Measurements from ENCODE around the gene OTOP2. TPM values are rescaled to one million over a fixed set of nuclear protein-coding genes. Genes with fewer than 3 reads are reported as not detected.
A peak's percentile ranks its signal among the peaks of the same experiment; 100 is the strongest.

OTOP2 gene
- total and polyA plus RNA-seq, 9 of the 15 experiments (the other 6 are each of a cell fraction or from before 2014, with no cell fraction given): 0.04 to 0.36 (median 0.14) TPM; not detected in 1

DNA sequence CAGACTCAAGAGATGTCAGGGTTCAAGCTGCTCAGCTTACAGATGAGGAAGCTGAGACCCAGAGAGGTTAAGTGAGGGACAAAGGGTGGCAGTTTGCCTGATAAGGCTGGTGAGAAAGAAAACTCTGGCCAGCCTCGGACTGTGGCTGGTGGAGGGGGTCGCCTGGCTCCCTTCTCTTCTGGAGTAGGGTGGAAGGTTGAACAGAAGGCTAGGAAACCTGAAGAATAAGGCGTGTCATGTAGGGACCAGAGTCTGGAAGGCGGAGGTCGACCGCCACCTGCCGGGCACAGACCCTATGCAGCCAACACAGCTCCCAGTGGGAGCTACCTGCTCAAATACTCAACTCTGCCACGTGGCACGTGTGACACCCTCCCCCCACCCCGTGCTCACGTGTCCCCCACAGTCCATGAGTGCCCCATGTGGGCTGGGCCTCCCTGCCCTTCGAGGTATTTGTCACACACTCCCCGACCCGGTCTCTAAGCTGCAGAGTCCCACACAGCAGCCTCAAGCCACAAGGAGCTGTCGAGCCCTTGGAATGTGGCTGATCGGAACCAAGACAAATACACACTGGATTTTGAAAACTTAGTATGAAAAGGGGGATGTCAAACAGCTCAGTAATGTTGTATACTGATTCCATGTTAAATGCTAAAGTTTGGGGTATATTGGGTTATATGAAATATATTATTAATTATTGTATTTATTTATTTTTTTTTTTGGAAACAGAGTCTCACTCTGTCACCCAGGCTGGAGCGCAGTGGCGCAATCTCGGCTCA lies 36.7 kb downstream of the OTOP2 start (continued):
- TF ChIP-seq ZNF668 (CRISPR knock-in tag; IDR thresholded peaks at IDR 0.05) (no peak), SRSF9 (IDR thresholded peaks at IDR 0.05; ENCODE audit: borderline replicate concordance, low read depth, low read length) (no peak), ZNF316 (IDR thresholded peaks at IDR 0.05) (no peak), ZNF24 (IDR thresholded peaks at IDR 0.05) (no peak), EZH2 (IDR thresholded peaks at IDR 0.05; ENCODE audit: borderline replicate concordance, low read depth, low read length) (no peak), MYNN (IDR thresholded peaks at IDR 0.05) (no peak), MYNN (CRISPR knock-in tag; IDR thresholded peaks at IDR 0.05) (no peak), HCFC1 (IDR thresholded peaks at IDR 0.05; ENCODE audit: low read depth, low read length) (0 out of 2 replicates have a peak, but pooled peaks have one; percentile 19), EP400 (IDR thresholded peaks at IDR 0.05) (peak; percentile 97), BCL6 (CRISPR knock-in tag; IDR thresholded peaks at IDR 0.05) (no peak), ZC3H11A (IDR thresholded peaks at IDR 0.05; ENCODE audit: low read depth, low read length) (no peak), GABPA (tag; conservative IDR thresholded peaks at IDR 0.05; ENCODE audit: low read depth) (no peak), ZKSCAN8 (CRISPR knock-in tag; IDR thresholded peaks at IDR 0.05) (no peak), HNRNPH1 (optimal IDR thresholded peaks at IDR 0.05; ENCODE audit: low read depth, low read length) (no peak), ZBTB17 (CRISPR knock-in tag; IDR thresholded peaks at IDR 0.05) (no peak), STAT5A (IDR thresholded peaks at IDR 0.05; ENCODE audit: borderline replicate concordance, low read length) (peak; percentile 27; the same call in 1 of the 2 replicates), ZNF140 (CRISPR knock-in tag; IDR thresholded peaks at IDR 0.05) (no peak), GABPB2 (CRISPR knock-in tag; conservative IDR thresholded peaks at IDR 0.05) (no peak), CBX2 (IDR thresholded peaks at IDR 0.05; ENCODE audit: insufficient read depth, low read length, poor library complexity, severe bottlenecking) (no peak)
- TF ChIP-seq, protein P1, sequence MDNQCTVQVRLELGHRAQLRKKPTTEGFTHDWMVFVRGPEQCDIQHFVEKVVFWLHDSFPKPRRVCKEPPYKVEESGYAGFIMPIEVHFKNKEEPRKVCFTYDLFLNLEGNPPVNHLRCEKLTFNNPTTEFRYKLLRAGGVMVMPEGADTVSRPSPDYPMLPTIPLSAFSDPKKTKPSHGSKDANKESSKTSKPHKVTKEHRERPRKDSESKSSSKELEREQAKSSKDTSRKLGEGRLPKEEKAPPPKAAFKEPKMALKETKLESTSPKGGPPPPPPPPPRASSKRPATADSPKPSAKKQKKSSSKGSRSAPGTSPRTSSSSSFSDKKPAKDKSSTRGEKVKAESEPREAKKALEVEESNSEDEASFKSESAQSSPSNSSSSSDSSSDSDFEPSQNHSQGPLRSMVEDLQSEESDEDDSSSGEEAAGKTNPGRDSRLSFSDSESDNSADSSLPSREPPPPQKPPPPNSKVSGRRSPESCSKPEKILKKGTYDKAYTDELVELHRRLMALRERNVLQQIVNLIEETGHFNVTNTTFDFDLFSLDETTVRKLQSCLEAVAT (IDR thresholded peaks at IDR 0.05): peak in 1 of 2 experiments; percentile 32; a peak in 1 of 4 replicates
- TF ChIP-seq, protein P2, sequence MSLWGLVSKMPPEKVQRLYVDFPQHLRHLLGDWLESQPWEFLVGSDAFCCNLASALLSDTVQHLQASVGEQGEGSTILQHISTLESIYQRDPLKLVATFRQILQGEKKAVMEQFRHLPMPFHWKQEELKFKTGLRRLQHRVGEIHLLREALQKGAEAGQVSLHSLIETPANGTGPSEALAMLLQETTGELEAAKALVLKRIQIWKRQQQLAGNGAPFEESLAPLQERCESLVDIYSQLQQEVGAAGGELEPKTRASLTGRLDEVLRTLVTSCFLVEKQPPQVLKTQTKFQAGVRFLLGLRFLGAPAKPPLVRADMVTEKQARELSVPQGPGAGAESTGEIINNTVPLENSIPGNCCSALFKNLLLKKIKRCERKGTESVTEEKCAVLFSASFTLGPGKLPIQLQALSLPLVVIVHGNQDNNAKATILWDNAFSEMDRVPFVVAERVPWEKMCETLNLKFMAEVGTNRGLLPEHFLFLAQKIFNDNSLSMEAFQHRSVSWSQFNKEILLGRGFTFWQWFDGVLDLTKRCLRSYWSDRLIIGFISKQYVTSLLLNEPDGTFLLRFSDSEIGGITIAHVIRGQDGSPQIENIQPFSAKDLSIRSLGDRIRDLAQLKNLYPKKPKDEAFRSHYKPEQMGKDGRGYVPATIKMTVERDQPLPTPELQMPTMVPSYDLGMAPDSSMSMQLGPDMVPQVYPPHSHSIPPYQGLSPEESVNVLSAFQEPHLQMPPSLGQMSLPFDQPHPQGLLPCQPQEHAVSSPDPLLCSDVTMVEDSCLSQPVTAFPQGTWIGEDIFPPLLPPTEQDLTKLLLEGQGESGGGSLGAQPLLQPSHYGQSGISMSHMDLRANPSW (CRISPR knock-in tag; IDR thresholded peaks at IDR 0.05): 0 out of 2 replicates have a peak, but pooled peaks have one; percentile 83
- TF ChIP-seq, protein P3, sequence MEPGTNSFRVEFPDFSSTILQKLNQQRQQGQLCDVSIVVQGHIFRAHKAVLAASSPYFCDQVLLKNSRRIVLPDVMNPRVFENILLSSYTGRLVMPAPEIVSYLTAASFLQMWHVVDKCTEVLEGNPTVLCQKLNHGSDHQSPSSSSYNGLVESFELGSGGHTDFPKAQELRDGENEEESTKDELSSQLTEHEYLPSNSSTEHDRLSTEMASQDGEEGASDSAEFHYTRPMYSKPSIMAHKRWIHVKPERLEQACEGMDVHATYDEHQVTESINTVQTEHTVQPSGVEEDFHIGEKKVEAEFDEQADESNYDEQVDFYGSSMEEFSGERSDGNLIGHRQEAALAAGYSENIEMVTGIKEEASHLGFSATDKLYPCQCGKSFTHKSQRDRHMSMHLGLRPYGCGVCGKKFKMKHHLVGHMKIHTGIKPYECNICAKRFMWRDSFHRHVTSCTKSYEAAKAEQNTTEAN (CRISPR knock-in tag; IDR thresholded peaks at IDR 0.05): 0 out of 2 replicates have a peak, but pooled peaks have one; percentile 68
- TF ChIP-seq, protein P4, sequence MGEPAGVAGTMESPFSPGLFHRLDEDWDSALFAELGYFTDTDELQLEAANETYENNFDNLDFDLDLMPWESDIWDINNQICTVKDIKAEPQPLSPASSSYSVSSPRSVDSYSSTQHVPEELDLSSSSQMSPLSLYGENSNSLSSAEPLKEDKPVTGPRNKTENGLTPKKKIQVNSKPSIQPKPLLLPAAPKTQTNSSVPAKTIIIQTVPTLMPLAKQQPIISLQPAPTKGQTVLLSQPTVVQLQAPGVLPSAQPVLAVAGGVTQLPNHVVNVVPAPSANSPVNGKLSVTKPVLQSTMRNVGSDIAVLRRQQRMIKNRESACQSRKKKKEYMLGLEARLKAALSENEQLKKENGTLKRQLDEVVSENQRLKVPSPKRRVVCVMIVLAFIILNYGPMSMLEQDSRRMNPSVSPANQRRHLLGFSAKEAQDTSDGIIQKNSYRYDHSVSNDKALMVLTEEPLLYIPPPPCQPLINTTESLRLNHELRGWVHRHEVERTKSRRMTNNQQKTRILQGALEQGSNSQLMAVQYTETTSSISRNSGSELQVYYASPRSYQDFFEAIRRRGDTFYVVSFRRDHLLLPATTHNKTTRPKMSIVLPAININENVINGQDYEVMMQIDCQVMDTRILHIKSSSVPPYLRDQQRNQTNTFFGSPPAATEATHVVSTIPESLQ (CRISPR knock-in tag; IDR thresholded peaks at IDR 0.05): peak; percentile 59; the same call in 1 of the 2 replicates
